ENCODE data around the gene RNF207. TPM values are rescaled to one million over a fixed set of nuclear protein-coding genes. Genes with fewer than 3 reads are reported as not detected.

The RNF207 gene
- total RNA-seq, 1 experiment from 2014 or later, result 4.9 TPM

- H3K14ac ChIP-seq (ENCODE audit: insufficient read depth, low read length), result no peak overlapping the region
- no peak overlapping the region for H2BK120ac ChIP-seq (ENCODE audit: low read depth, low read length, poor library complexity, severe bottlenecking)
- H3K18ac ChIP-seq (ENCODE audit: insufficient read length, low read depth, low read length), result no peak overlapping the region
- H2BK12ac ChIP-seq (ENCODE audit: insufficient read length, low read depth, low read length), result no peak overlapping the region
- no peak overlapping the region for H3K27ac ChIP-seq (ENCODE audit: insufficient read length, low read depth, low read length)
- H3K79me2 ChIP-seq (ENCODE audit: insufficient read depth, low read length), result peaks cover 6% of the 10 kb centered on the region; the same call in 1 of the 2 replicates
- WGBS (ENCODE audit: extremely low coverage, insufficient read length, low lambda C conversion rate), result no CpG with 5 or more reads among the region's 4 CpGs
- Mint-ChIP-seq H3K4me1 (peaks cover 45 to 56% of the 10 kb centered on the region in 2 experiments), H3K27ac (no peak overlapping the region; a peak in 1 of 7 replicates), H3K27me3 (ENCODE audit: low read depth) (no peaks in the 10 kb centered on the region), H3K4me3 (peak overlapping the region; percentile 30 to 32; a peak in 2 of 5 replicates), H3K36me3 (ENCODE audit: insufficient read depth in 1 of 3, low read depth in 3 of 3) (peaks cover 16 to 24% (median 21%) of the 10 kb centered on the region in 3 experiments; a peak in 6 of 7 replicates), H3K9me3 (no peaks in the 10 kb centered on the region; a peak in 2 of 5 replicates)
- no peaks in the 10 kb centered on the region for H3K9me3 ChIP-seq (ENCODE audit: control insufficient read depth, low read depth, low read length)
- no peaks in the 10 kb centered on the region for H4K20me1 ChIP-seq (ENCODE audit: control insufficient read depth, insufficient read depth, insufficient read length)
- no peak overlapping the region for H3K9ac ChIP-seq (ENCODE audit: extremely low read depth, insufficient read length, low read length)
- no peak overlapping the region for H4K5ac ChIP-seq (ENCODE audit: insufficient read length, low read depth, low read length)
- no peak overlapping the region for H2AK5ac ChIP-seq (ENCODE audit: insufficient read length, low read length)
- peaks cover 11% of the 10 kb centered on the region for H3K79me1 ChIP-seq (ENCODE audit: insufficient read depth, low read depth, low read length, poor library complexity, severe bottlenecking)
- no peak overlapping the region for H2BK5ac ChIP-seq (ENCODE audit: insufficient read length, low read length)
- no peak overlapping the region for H4K91ac ChIP-seq (ENCODE audit: insufficient read length, low read depth, low read length)
- DNase-seq, result no peak
- no peak overlapping the region for H3K4me2 ChIP-seq (ENCODE audit: insufficient read depth, insufficient read length, low read length)
- no peak overlapping the region for H3K23ac ChIP-seq (ENCODE audit: insufficient read length, low read depth, low read length)
- H2BK15ac ChIP-seq (ENCODE audit: low read depth, low read length), result no peak overlapping the region
- H4K8ac ChIP-seq (replicated peaks; ENCODE audit: insufficient read length, low read depth, low read length), result no peak overlapping the region
- no peak for TF ChIP-seq CTCF (conservative IDR thresholded peaks at IDR 0.05)
- no peak overlapping the region for H2AFZ ChIP-seq (ENCODE audit: low read length)
- peaks cover 15% of the 10 kb centered on the region for H3K23me2 ChIP-seq (ENCODE audit: insufficient read length, low read depth, low read length, poor library complexity, severe bottlenecking)
- no peak overlapping the region for H3K4ac ChIP-seq (ENCODE audit: low read depth, low read length)
- H2BK20ac ChIP-seq (ENCODE audit: low read depth, low read length, poor library complexity, severe bottlenecking), result no peak overlapping the region
- H3K4me1 ChIP-seq (ENCODE audit: insufficient read depth, low read length), result peaks cover 2% of the 10 kb centered on the region; the same call in 1 of the 2 replicates
- no peak overlapping the region for H3T11ph ChIP-seq (ENCODE audit: low read length)
- no peaks in the 10 kb centered on the region for H3K27me3 ChIP-seq (ENCODE audit: insufficient read depth, low read length)
- no peak overlapping the region for H3K56ac ChIP-seq (ENCODE audit: insufficient read length, low read depth, low read length)
Observed at GRCh38 chr1:6237093-6237492, 31.2 kb downstream of the RNF207 start.
